Pancreas (tissue), 10 donors: ENCODE results near the gene ZBTB43. TPM values are rescaled to one million over a fixed set of nuclear protein-coding genes. Genes with fewer than 3 reads are reported as not detected.
"Not testable (repeated sequence)": the region's sequence is repeated elsewhere in the genome, so short reads cannot be mapped to it uniquely, and the experiment has no call there.

Experiments
- ATAC-seq, 4 donors: fragments of 200-7000 bp; cut with Tn5 transposase; one replicate each; pipeline versions ENCODE4 v1.8.0 to v1.9.1; 2020; ENCODE audit warnings: mild to moderate bottlenecking in 4 of 4, moderate library complexity in 4 of 4
- DNase-seq, 6 donors: peaks; one replicate each; pipeline ENCODE4 v3.0.0-alpha.2; 2020
- FAIRE-seq: peaks from 2 replicates; lab custom pipeline; 2012; peaks lifted over from hg19 to GRCh38; lab: Jason Lieb, UNC
- H3K27ac ChIP-seq, 4 donors: fragments of 200-600 bp; sonication (generic); 1 replicate in 3 of 4; 2 replicates in 1 of 4; pipeline versions ENCODE4 v1.5.0 to v1.8.0; 2020
- H3K27me3 ChIP-seq, 4 donors: fragments of 200-600 bp; one replicate each; pipeline ENCODE4 v1.8.0; 2021
- H3K36me3 ChIP-seq, 3 donors: fragments of 200-600 bp; sonication (generic) in 1 of 3; one replicate each; pipeline versions ENCODE4 v1.5.0 to v1.8.0; 2020 to 2021
- H3K4me1 ChIP-seq, 3 donors: fragments of 200-600 bp; one replicate each; pipeline ENCODE4 v1.8.0; 2021
- H3K4me3 ChIP-seq, 4 donors: fragments of 200-600 bp; sonication (generic) in 2 of 4; one replicate each; pipeline versions ENCODE4 v1.5.0 to v1.8.0; 2020 to 2021
- H3K9me3 ChIP-seq, 4 donors: fragments of 200-600 bp; one replicate each; pipeline ENCODE4 v1.8.0; 2021
- WGBS, 2 donors: extraction: QIAGEN DNeasy Blood & Tissue Kit; methylation state at CpG; one replicate each; pipeline ENCODE4 v1.1.7; 2013; 5-methylcytosine and 5-hydroxymethylcytosine counted together
- intact Hi-C, 3 donors: fragments of 100-400 bp; cut with DNase I; formaldehyde crosslinking; loops; one replicate each; pipeline versions ENCODE4 v1.11.1 to v1.14.2; 2022
- polyA plus RNA-seq, 2 donors: library from polyadenylated mRNA; stranded (reverse); fragments of 200-250 nt; gene quantifications; one replicate each; pipeline ENCODE4 v1.2.3, GENCODE V29; 2013
- total RNA-seq, 6 donors: library from RNA; stranded (reverse); fragmentation: NEBNext Ultra II Directional in 4 of 6; extraction: Animal tissue kit (Norgen Biotek cat#: 25700) in 4 of 6; gene quantifications; one replicate each; pipeline versions ENCODE4 v1.2.1 to v1.2.4, GENCODE V29; 2021 to 2023
- TF ChIP-seq, protein P1 (sequence below), 4 donors: fragments of 200-600 bp; sonication (generic) in 3 of 4; IDR thresholded peaks; one replicate each; pipeline versions ENCODE4 v1.5.0 to v1.8.0; 2021; ENCODE audit warnings: antibody characterized with exemption in 4 of 4
- donor health status: healthy with polysubstance abuse.
- donor health status: DM: no; HTN: no; CAD: no; lungs with moderate emphysema.
- donor health status: DM: no; HTN: no; CAD: no.
- donor health status: control.
- donor health status: control.
- donor health status: Bipolar disorder and iron deficiency.
- donor health status: DM: yes; HTN: yes; CAD: no.
- donor health status: DM: no; HTN: no; CAD: no.
- donor health status: DM: no; HTN: no; CAD: no.
- donor health status: DM: yes; HTN: yes; CAD: no.

ZBTB43 gene
- total and polyA plus RNA-seq, 8 donors: 2.2 to 8.5 (median 5.7) TPM

DNA sequence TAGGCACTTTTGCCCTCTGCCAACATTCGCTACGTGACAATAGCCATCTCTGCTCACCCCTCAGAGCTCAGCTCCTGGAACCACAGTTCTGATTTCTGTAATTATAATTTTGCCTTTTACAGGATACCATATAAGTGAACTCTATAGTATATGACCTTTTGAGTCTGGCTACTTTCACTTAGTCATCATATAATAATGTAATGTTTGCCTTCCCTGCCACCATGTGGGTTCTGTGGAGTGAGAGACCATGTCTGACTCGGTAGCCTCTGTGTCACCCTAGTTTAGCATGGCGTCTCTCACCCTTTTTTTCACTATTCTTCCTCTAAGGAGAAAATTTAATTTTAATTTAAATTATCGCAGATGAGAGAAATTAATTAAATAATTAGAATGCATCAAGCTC lies 28.9 kb upstream of the ZBTB43 start:
- FAIRE-seq: no peak
- no peak overlapping the region for H3K27ac ChIP-seq
- no peaks in the 10 kb centered on the region for H3K36me3 ChIP-seq
- DNase-seq: no peak
- intact Hi-C loops: loop anchor here in 1 of 3 donors (10.0 kb wide), 1 partner anchor 271 kb away; no protein-coding TSS in a partner anchor
- H3K4me1 ChIP-seq: no peaks in the 10 kb centered on the region
- no peak for ATAC-seq
- WGBS, 2 donors: 66 to 87% methylated on average over 5 of the region's 5 CpGs
- H3K9me3 ChIP-seq: no peaks in the 10 kb centered on the region
- no peak overlapping the region for H3K4me3 ChIP-seq
- TF ChIP-seq, protein P1, sequence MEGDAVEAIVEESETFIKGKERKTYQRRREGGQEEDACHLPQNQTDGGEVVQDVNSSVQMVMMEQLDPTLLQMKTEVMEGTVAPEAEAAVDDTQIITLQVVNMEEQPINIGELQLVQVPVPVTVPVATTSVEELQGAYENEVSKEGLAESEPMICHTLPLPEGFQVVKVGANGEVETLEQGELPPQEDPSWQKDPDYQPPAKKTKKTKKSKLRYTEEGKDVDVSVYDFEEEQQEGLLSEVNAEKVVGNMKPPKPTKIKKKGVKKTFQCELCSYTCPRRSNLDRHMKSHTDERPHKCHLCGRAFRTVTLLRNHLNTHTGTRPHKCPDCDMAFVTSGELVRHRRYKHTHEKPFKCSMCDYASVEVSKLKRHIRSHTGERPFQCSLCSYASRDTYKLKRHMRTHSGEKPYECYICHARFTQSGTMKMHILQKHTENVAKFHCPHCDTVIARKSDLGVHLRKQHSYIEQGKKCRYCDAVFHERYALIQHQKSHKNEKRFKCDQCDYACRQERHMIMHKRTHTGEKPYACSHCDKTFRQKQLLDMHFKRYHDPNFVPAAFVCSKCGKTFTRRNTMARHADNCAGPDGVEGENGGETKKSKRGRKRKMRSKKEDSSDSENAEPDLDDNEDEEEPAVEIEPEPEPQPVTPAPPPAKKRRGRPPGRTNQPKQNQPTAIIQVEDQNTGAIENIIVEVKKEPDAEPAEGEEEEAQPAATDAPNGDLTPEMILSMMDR (IDR thresholded peaks at IDR 0.05): no peak
- H3K27me3 ChIP-seq: no peaks in the 10 kb centered on the region

DNA sequence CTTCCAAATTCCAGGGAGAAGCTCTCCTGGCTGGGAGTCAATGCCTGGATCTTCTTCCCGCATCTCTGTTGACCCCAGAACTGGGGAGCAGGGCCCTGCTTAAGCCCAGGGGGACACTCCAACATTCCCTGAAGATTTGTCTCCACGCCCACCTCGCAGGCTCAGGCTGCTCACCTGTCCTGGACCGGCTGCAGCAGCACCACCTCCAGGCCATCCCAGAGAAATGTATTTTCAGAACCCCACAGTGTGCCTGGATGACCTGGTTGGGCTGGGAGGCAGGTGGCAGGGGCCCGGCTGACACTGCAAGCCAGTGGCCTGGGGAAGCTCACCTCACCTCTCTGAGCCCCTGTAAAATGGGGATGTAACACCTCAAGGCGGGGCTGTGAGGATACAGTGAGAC lies 27.1 kb upstream of the ZBTB43 start:
- no peaks in the 10 kb centered on the region for H3K4me1 ChIP-seq
- 17 to 23% methylated on average over 6 of the region's 6 CpGs for WGBS, 2 donors
- peak in 1 of 4 donors; percentile 27 for ATAC-seq
- no peaks in the 10 kb centered on the region for H3K36me3 ChIP-seq
- no peak for FAIRE-seq
- no peaks in the 10 kb centered on the region for H3K27me3 ChIP-seq
- H3K9me3 ChIP-seq: no peaks in the 10 kb centered on the region
- H3K27ac ChIP-seq: no peak overlapping the region
- no peak overlapping the region for H3K4me3 ChIP-seq
- intact Hi-C loops: loop anchor here in 1 of 3 donors (10.0 kb wide), 1 partner anchor 273 kb away; no protein-coding TSS in a partner anchor
- TF ChIP-seq, protein P1 (IDR thresholded peaks at IDR 0.05): no peak
- DNase-seq: no peak

DNA sequence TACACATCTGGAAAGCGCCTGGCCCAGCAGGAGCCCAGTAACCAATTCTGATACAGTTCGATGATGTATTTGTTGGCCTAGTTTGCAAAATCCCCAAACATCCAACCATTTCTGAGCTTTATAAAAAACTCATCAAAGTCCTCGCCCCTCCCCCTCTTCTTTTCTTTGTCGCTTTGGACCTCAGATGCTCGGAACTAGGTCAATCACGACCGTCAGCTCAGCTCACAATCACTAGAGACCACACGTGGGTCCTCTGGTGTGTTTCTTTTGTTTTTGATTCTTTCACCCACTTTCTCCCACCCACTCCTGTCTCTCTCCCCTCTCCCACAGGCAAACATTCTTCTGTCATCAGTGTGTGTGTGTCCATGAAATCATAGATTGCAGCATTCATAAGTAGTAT lies 26.7 kb upstream of the ZBTB43 start:
- Histone ChIP-seq H3K4me3 (no peak overlapping the region), H3K27ac (no peak overlapping the region), H3K27me3 (no peaks in the 10 kb centered on the region), H3K36me3 (no peaks in the 10 kb centered on the region), H3K4me1 (no peaks in the 10 kb centered on the region), H3K9me3 (no peaks in the 10 kb centered on the region)
- TF ChIP-seq, protein P1 (IDR thresholded peaks at IDR 0.05): no peak
- no peak for DNase-seq
- intact Hi-C loops: loop anchor here in 1 of 3 donors (10.0 kb wide), 1 partner anchor 273 kb away; no protein-coding TSS in a partner anchor
- WGBS, 2 donors: 49 to 55% methylated on average over 8 of the region's 8 CpGs
- no peak for ATAC-seq
- no peak for FAIRE-seq

DNA sequence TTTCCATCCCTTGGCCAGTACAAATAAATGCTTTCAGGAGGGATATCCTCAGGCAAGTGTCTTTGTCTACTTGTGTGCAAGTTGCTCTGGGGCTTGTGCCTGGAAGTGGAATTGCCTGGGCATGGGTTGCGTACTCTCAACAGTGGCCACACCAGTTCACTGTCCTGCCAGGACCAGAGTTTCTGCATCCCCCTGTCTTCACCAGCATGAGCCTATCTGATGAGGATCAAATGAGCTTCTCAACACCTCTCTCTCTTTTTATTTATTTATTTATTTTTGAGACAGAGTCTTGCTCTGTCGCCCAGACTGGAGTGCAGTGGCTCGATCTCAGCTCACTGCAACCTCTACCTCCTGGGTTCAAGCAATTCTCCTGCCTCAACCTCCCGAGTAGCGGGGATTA lies 26.1 kb upstream of the ZBTB43 start:
- H3K4me3 ChIP-seq, FAIRE-seq, H3K4me1 ChIP-seq, H3K9me3 ChIP-seq, DNase-seq, ATAC-seq, H3K27ac ChIP-seq, H3K27me3 ChIP-seq, H3K36me3 ChIP-seq: not testable (repeated sequence)
- WGBS, 2 donors: 82 to 83% methylated on average over 5 of the region's 5 CpGs
- intact Hi-C loops: loop anchor here in 1 of 3 donors (10.0 kb wide), 1 partner anchor 274 kb away; no protein-coding TSS in a partner anchor

DNA sequence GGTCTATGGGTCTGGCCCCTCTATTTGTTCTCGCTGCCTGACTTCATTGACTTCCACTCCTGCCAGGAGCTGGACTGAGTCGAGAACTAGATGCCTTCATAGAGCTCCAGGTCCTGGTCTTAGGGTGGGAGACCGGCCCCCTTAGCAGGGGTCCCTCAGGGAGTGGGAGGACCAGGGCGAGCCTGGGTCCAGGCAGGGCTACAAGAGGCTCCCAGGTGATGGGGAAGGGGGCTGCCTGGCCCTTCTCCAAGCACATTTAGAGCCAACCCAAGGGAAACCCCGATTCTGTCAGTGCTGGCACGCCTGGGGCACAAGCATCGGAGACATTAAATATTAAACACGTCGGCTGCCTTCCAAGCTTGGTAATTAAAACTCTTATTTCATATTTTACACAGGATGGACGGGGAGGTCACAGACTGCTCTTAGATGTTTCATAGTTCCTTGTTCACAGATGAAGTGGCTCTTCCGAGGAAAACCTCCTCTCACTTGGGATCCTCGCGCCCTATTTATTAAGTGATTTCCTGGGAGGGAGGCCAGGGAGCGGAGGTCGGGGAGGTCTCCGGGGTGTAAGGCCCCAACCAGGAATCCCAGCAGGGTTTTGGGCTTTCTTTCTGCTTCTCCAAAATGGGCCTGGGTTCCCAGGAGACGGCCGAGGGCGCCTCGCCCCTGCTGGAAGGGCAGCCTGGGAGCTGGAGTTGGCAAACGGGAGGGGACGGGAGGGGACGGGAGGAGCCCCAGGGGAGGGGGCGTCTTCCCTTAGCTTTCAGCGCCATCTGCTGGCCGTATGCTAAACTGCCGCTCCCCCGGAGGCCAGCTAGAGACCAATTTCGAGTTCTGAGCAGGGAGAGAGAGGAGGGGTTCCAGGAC lies 23.4 kb upstream of the ZBTB43 start:
- peak; percentile 91 to 98 (median 96) for ATAC-seq
- H3K9me3 ChIP-seq: no peaks in the 10 kb centered on the region
- H3K36me3 ChIP-seq: no peaks in the 10 kb centered on the region
- TF ChIP-seq, protein P1 (IDR thresholded peaks at IDR 0.05): peak; percentile 88 to 95 (median 92)
- FAIRE-seq: no peak
- peak; percentile 66 to 96 (median 88) for DNase-seq
- WGBS, 2 donors: 13 to 20% methylated on average over 26 to 29 of the region's 29 CpGs
- intact Hi-C loops: loop anchor here in 2 of 3 donors (5.0 to 10.0 kb wide), 3 partner anchors 74 to 169 kb away; partner anchors contain the start of gene LMX1B (in 2 of the 2)
- H3K27me3 ChIP-seq: no peaks in the 10 kb centered on the region
- no peak overlapping the region for H3K4me3 ChIP-seq
- no peak overlapping the region for H3K27ac ChIP-seq
- no peaks in the 10 kb centered on the region for H3K4me1 ChIP-seq
